GM12878 (cell line): ENCODE measurements around the gene VMAC. TPM values are rescaled to one million over a fixed set of nuclear protein-coding genes. Genes with fewer than 3 reads are reported as not detected.

Experiments used
- ATAC-seq: fragments of 200-7000 bp; cut with Tn5 transposase; 3 replicates; pipeline ENCODE4 v1.9.1; 2020; ENCODE audit warnings: mild to moderate bottlenecking, moderate library complexity
- BruUV-seq: library from RNA; stranded (reverse); fragments of 400-500 nt; replicated peaks from 2 replicates; lab custom pipeline; 2021; lab: Mats Ljungman, UMichigan
- CTCF ChIA-PET: fragments of 300-600 bp; sonication (Branson Sonifier 250); formaldehyde crosslinking; extraction: SDS; loops from one replicate; lab custom pipeline; 2021; ENCODE audit warnings: inconsistent platforms; lab: Yijun Ruan, JAX
- POLR2A ChIA-PET: fragments of 350-600 bp; formaldehyde crosslinking; extraction: SDS; loops from one replicate; lab custom pipeline; 2021; ENCODE audit warnings: inconsistent platforms; lab: Charles Lee
- RAD21 ChIA-PET: fragments of 300-600 bp; sonication (Branson Sonifier 250); formaldehyde crosslinking; loops from one replicate; lab custom pipeline; 2023; ENCODE audit warnings: antibody characterized with exemption; ENCODE audit not compliant: unreplicated experiment; lab: Charles Lee
- SMC1A ChIA-PET: fragments of 300-600 bp; sonication (Branson Sonifier 250); formaldehyde crosslinking; loops from one replicate; lab custom pipeline; 2023; ENCODE audit not compliant: unreplicated experiment, uncharacterized antibody; lab: Charles Lee
- DNase-seq: peaks from one replicate; pipeline ENCODE4 v3.0.0-alpha.2; 2011; ENCODE audit warnings: low read depth, low spot score
- FAIRE-seq: peaks from 3 replicates; lab custom pipeline; 2011; peaks lifted over from hg19 to GRCh38; lab: Jason Lieb, UNC
- H2AFZ ChIP-seq: 2 replicates; pipeline ENCODE4 v1.6.0; 2011; ENCODE audit warnings: low read depth, low read length, control low read depth; ENCODE audit not compliant: control insufficient read depth
- H3K27ac ChIP-seq: 2 replicates; pipeline ENCODE4 v1.5.1; 2011; ENCODE audit warnings: control low read depth; ENCODE audit not compliant: control insufficient read depth, insufficient read depth
- H3K27me3 ChIP-seq, 2 experiments: replicated peaks in 1 of 2; 2 replicates each; pipeline versions ENCODE4 v1.6.0 to v1.6.1; 2011; ENCODE audit warnings: low read length in 1 of 2; ENCODE audit not compliant: control insufficient read depth in 2 of 2, insufficient read depth in 2 of 2
- H3K36me3 ChIP-seq, 2 experiments: 2 replicates each; pipeline ENCODE4 v1.5.1; 2011; ENCODE audit warnings: low read length in 1 of 2; ENCODE audit not compliant: control insufficient read depth in 2 of 2, insufficient read depth in 2 of 2
- H3K4me1 ChIP-seq: 2 replicates; pipeline ENCODE4 v1.6.1; 2011; ENCODE audit warnings: mild to moderate bottlenecking, low read length, moderate library complexity, mixed read lengths; ENCODE audit not compliant: control insufficient read depth, insufficient read depth
- H3K4me2 ChIP-seq: 2 replicates; pipeline ENCODE4 v1.6.0; 2011; ENCODE audit warnings: control low read depth; ENCODE audit not compliant: control insufficient read depth, insufficient read depth
- H3K4me3 ChIP-seq: fragments of 200-600 bp; sonication (generic); 2 replicates; pipeline ENCODE4 v1.5.1; 2016
- H3K79me2 ChIP-seq: 2 replicates; pipeline ENCODE4 v1.6.0; 2011; ENCODE audit warnings: low read length; ENCODE audit not compliant: control insufficient read depth, insufficient read depth
- H3K9ac ChIP-seq: 2 replicates; pipeline ENCODE4 v1.8.0; 2011; ENCODE audit warnings: low read length, control low read depth, mixed read lengths; ENCODE audit not compliant: control insufficient read depth, insufficient read depth
- H3K9me3 ChIP-seq: replicated peaks from 3 replicates; pipeline ENCODE4 v1.5.1; 2011; ENCODE audit warnings: mild to moderate bottlenecking, low read length; ENCODE audit not compliant: control insufficient read depth, insufficient read depth
- H4K20me1 ChIP-seq: 2 replicates; pipeline ENCODE4 v1.6.0; 2011; ENCODE audit not compliant: control insufficient read depth, insufficient read depth
- ATF7 ChIP-seq: fragments of 450-650 bp; IDR thresholded peaks from 2 replicates; pipeline ENCODE4 v1.6.1; 2016; ENCODE audit warnings: low read depth, mild to moderate bottlenecking
- EGR1 ChIP-seq, 2 experiments: IDR thresholded peaks; 1 replicate in 1 of 2; 2 replicates in 1 of 2; pipeline ENCODE4 v1.6.1; 2011 to 2012; ENCODE audit warnings: low read depth in 2 of 2, low read length in 2 of 2, borderline replicate concordance in 1 of 2, mild to moderate bottlenecking in 1 of 2, moderate library complexity in 1 of 2
- MAX ChIP-seq: IDR thresholded peaks from 2 replicates; pipeline ENCODE4 v1.6.1; 2012; ENCODE audit warnings: low read depth, low read length, improper control_type of control experiment
- MTA2 ChIP-seq: fragments of 450-650 bp; IDR thresholded peaks from 2 replicates; pipeline ENCODE4 v1.6.1; 2016; ENCODE audit warnings: low read depth, mild to moderate bottlenecking, moderate library complexity
- NKRF ChIP-seq: fragments of 450-650 bp; conservative IDR thresholded peaks from 2 replicates; pipeline ENCODE4 v1.6.1; 2017; ENCODE audit warnings: mild to moderate bottlenecking, moderate library complexity
- SP1 ChIP-seq: IDR thresholded peaks from one replicate; pipeline ENCODE4 v1.6.1; 2011; ENCODE audit warnings: low read depth, low read length
- ZBED1 ChIP-seq: IDR thresholded peaks from 2 replicates; pipeline ENCODE4 v1.6.1; 2016; ENCODE audit warnings: borderline replicate concordance
- WGBS: methylation state at CpG from one replicate; pipeline ENCODE4 v1.1.6; 2016; ENCODE audit warnings: low lambda C conversion rate; ENCODE audit not compliant: insufficient replicate concordance, insufficient coverage; ENCODE audit errors: missing lambda C conversion rate; 5-methylcytosine and 5-hydroxymethylcytosine counted together
- in situ Hi-C: fragments of 300-500 bp; cut with MboI; formaldehyde crosslinking; loops from 9 replicates; pipeline ENCODE4 v1.14.3; 2018; ENCODE audit warnings: mixed read lengths
- intact Hi-C: fragments of 100-400 bp; cut with micrococcal nuclease; formaldehyde crosslinking; loops from one replicate; pipeline ENCODE4 v1.14.2; 2022; ENCODE audit not compliant: unreplicated experiment
- polyA plus RNA-seq, 11 experiments: library from polyadenylated mRNA; depleted of rRNA in 4 of 11; unstranded in 6 of 11; stranded (reverse) in 5 of 11; fragments of >200 nt; fragmentation: Nextera tagmentation in 4 of 11; fragmentation: Illumina TruSeq in 1 of 11; extraction: Ambion mirVana in 4 of 11; extraction: Trizol in 1 of 11; gene quantifications; 1 replicate in 1 of 11; 2 replicates in 10 of 11; pipeline versions ENCODE4 v1.2.1 to v1.2.3, GENCODE V29; 2011 to 2016; ENCODE audit warnings: inconsistent platforms in 2 of 11, missing spikeins in 2 of 11, low read depth in 1 of 11
- total RNA-seq, 4 experiments: library from RNA; depleted of rRNA in 3 of 4; stranded (reverse); fragments of >200 nt in 3 of 4; fragmentation: Illumina TruSeq in 1 of 4; extraction: Trizol in 1 of 4; gene quantifications; 2 replicates each; pipeline versions ENCODE4 v1.2.1 to v1.2.3, GENCODE V29; 2013 to 2021

The VMAC gene
- total and polyA plus RNA-seq, 10 of the 15 experiments (the other 5 are each of a cell fraction or from before 2014, with no cell fraction given), result 0.18 to 6.8 (median 1.8) TPM

- BruUV-seq, result no TSS peak
- intact Hi-C loops, result no loop called here
- Histone ChIP-seq H3K4me2 (no peak overlapping the region), H3K9me3 (no peaks in the 10 kb centered on the region; the same call in 2 of the 3 replicates), H3K27ac (no peak overlapping the region), H3K79me2 (no peaks in the 10 kb centered on the region), H2AFZ (no peak overlapping the region), H3K4me1 (no peaks in the 10 kb centered on the region), H3K4me3 (no peak overlapping the region), H4K20me1 (no peaks in the 10 kb centered on the region), H3K27me3 (no peaks in the 10 kb centered on the region; a peak in 1 of 4 replicates), H3K9ac (no peak overlapping the region), H3K36me3 (no peaks in the 10 kb centered on the region)
- RAD21 ChIA-PET, result no interaction called here
- DNase-seq (no peak), ATAC-seq (no peak), FAIRE-seq (no peak)
- 65% methylated on average over 18 of the region's 18 CpGs for WGBS
- CTCF ChIA-PET, result no interaction called here
- SMC1A ChIA-PET, result no interaction called here
- TF ChIP-seq NKRF (no peak), ATF7 (no peak), EGR1 (IDR thresholded peaks at IDR 0.05; ENCODE audit: borderline replicate concordance in 1 of 2, low read depth in 2 of 2, low read length in 2 of 2) (no peak), MAX (no peak), MTA2 (no peak), ZBED1 (no peak), SP1 (no peak)
- POLR2A ChIA-PET, result no interaction called here
- in situ Hi-C loops, result no loop called here
Measured at GRCh38 chr19:5857203-5858081, 47.2 kb upstream of the VMAC start.
